ENCODE measurements around the gene MTHFSD.

MTHFSD gene

GRCh38 chr16:86509759-86510464 is 45.1 kb downstream of the MTHFSD start:
- peak; percentile 69 for DNase-seq
- Mint-ChIP-seq H3K27me3 (ENCODE audit: low read depth, poor library complexity) (peaks cover 95% of the 10 kb centered on the region), H3K9me3 (no peaks in the 10 kb centered on the region)

GRCh38 chr16:86508947-86509758 is 45.9 kb downstream of the MTHFSD start:
- TF ChIP-seq, protein P1, sequence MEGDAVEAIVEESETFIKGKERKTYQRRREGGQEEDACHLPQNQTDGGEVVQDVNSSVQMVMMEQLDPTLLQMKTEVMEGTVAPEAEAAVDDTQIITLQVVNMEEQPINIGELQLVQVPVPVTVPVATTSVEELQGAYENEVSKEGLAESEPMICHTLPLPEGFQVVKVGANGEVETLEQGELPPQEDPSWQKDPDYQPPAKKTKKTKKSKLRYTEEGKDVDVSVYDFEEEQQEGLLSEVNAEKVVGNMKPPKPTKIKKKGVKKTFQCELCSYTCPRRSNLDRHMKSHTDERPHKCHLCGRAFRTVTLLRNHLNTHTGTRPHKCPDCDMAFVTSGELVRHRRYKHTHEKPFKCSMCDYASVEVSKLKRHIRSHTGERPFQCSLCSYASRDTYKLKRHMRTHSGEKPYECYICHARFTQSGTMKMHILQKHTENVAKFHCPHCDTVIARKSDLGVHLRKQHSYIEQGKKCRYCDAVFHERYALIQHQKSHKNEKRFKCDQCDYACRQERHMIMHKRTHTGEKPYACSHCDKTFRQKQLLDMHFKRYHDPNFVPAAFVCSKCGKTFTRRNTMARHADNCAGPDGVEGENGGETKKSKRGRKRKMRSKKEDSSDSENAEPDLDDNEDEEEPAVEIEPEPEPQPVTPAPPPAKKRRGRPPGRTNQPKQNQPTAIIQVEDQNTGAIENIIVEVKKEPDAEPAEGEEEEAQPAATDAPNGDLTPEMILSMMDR (IDR thresholded peaks at IDR 0.05) = no peak
- peak; percentile 63 for DNase-seq
- Mint-ChIP-seq H3K36me3 (ENCODE audit: low read depth) (no peaks in the 10 kb centered on the region), H3K4me1 (peaks cover 34% of the 10 kb centered on the region), H3K9me3 (no peaks in the 10 kb centered on the region), H3K27me3 (ENCODE audit: low read depth, poor library complexity) (peaks cover 95% of the 10 kb centered on the region), H3K4me3 (peak overlapping the region; percentile 79), H3K27ac (no peak overlapping the region)

More at GRCh38 chr16:86509759-86510464, 45.1 kb downstream of the MTHFSD start:
- H3K27ac Mint-ChIP-seq = no peak overlapping the region
- no peak overlapping the region for H3K4me3 Mint-ChIP-seq
- H3K4me1 Mint-ChIP-seq = peaks cover 36% of the 10 kb centered on the region
- TF ChIP-seq, protein P1 (IDR thresholded peaks at IDR 0.05) = no peak
- no peaks in the 10 kb centered on the region for H3K36me3 Mint-ChIP-seq (ENCODE audit: low read depth)

GRCh38 chr16:86508028-86508946 is 46.7 kb downstream of the MTHFSD start:
- peak overlapping the region; percentile 65 for H3K4me3 Mint-ChIP-seq
- no peak overlapping the region for H3K27ac Mint-ChIP-seq
- DNase-seq = no peak
- H3K4me1 Mint-ChIP-seq = peaks cover 28% of the 10 kb centered on the region
- H3K36me3 Mint-ChIP-seq (ENCODE audit: low read depth) = no peaks in the 10 kb centered on the region
- H3K27me3 Mint-ChIP-seq (ENCODE audit: low read depth, poor library complexity) = peaks cover 95% of the 10 kb centered on the region
- TF ChIP-seq, protein P1 (IDR thresholded peaks at IDR 0.05) = no peak
- H3K9me3 Mint-ChIP-seq = no peaks in the 10 kb centered on the region

- no peaks in the 10 kb centered on the region for H3K36me3 Mint-ChIP-seq (ENCODE audit: low read depth)
- no peak overlapping the region for H3K27ac Mint-ChIP-seq
- peaks cover 95% of the 10 kb centered on the region for H3K27me3 Mint-ChIP-seq (ENCODE audit: low read depth, poor library complexity)
- no peaks in the 10 kb centered on the region for H3K9me3 Mint-ChIP-seq
- DNase-seq = no peak
- peak overlapping the region; percentile 65 for H3K4me3 Mint-ChIP-seq
- TF ChIP-seq, protein P1 (IDR thresholded peaks at IDR 0.05) = no peak
- H3K4me1 Mint-ChIP-seq = peaks cover 29% of the 10 kb centered on the region
These were observed 47.6 kb downstream of the MTHFSD start for GRCh38 chr16:86507173-86508027.
